GM18511 (cell line): ENCODE data around the gene COL21A1.
"Not testable (repeated sequence)": the region's sequence is repeated elsewhere in the genome, so short reads cannot be mapped to it uniquely, and the experiment has no call there.

Source experiments
- ATAC-seq: cut with Tn5 transposase; IDR thresholded peaks from one replicate; pipeline ENCODE4 v1.9.1; 2021; ENCODE audit warnings: mild to moderate bottlenecking, moderate library complexity; ENCODE audit not compliant: unreplicated experiment

COL21A1 gene

DNA sequence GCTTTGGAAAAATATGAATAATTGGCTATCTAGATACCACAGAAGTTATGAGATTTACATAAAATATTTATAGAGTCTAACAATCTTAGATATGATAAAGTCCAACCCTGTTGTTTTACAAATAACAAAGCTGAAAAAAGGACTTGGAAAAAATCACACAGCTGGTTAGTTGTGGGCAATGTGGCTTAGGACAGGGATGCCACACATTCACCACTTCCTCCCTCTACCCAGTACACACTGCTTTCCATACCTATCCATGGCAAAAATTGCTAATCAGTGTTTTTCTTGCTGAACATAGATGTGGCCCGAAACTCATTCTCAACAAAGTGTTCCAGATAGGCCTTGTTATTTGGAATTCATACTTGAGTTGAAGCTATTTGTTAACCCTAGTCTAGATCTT, 224.7 kb downstream of the COL21A1 start:
- no peak for ATAC-seq

GRCh38 chr6:56021943-56022342, 225.4 kb downstream of the COL21A1 start:
- no peak for ATAC-seq

DNA sequence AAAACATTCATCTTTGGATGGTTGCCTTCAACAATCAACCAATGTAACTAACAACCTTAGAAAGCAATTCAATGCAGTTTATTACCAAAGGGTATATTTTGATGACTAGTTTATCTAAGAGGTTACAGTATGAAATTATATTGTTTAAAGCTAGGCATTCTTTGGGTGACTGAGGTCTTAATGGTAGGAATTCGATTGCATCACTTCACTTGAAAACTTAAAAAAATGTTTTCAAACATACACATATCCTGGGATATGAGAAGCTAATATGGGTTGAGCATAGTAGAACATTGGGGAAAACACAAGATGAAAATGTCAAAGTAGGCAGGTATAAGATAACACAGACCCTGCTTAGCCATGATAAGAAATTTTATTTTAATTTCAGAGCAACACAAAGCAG, 227.4 kb downstream of the COL21A1 start:
- no peak for ATAC-seq

DNA sequence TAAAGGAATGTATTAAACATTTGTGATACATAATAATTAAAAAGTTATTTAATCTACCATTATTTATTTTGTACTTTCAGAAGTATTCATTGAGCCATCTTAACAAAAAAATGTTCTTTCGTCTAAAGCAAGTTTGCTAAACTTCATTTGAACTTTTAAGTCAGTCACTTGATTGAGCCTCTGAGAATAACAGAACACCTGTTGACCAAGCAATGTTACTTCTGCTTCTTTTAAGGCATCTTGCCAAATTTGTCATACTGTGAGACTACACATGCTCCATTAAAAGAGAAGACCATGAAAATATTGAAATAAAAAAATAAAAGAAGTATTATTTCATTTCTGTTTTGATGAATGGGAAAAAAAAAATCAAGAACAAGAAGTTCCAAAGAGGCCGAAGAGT, 230.2 kb downstream of the COL21A1 start:
- no peak for ATAC-seq

DNA sequence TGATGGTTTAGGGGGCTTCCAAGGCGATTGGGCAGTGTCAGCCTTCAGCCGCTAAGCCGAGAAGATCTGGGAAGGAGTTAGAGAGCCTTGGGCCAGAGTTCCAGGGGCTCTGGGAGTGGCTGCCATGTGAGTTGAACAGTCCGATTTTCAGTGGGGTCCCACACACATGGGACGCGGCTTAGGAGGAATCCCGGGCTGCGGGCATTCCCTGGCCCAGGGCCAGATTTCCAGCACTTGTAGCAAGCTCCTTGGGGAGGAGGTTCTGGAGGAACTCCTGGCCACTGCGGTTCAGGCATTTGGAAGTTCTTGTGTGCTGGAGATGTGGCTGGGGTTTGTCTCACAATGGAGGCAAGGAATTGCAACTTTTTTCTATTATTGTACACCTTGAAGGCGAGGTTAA, 233.3 kb downstream of the COL21A1 start:
- ATAC-seq: not testable (repeated sequence)

DNA sequence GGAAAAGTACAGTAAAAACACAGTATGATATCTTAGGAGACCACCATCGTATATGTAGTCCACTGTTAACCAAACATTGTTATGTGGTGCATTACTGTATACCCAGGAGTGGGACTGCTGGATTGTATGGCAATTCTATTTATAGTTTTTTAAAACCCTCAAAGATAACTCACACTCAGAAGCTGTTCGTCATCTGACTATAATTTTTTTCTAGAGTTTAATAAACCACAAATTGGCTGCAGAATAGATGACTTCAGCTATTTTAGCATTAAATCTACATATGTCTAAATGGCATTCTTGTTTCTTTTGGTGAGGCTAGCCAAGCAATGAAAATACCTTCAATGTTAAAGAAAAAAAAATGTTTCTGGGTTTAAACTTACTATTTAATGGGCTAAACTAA, 237.7 kb downstream of the COL21A1 start:
- ATAC-seq: no peak
